GM18499 (cell line): ENCODE data around the gene ST6GAL1.
"Not testable (repeated sequence)": the region's sequence is repeated elsewhere in the genome, so short reads cannot be mapped to it uniquely, and the experiment has no call there.

Experiments used
- ATAC-seq: cut with Tn5 transposase; IDR thresholded peaks from one replicate; pipeline ENCODE4 v1.9.1; 2021; ENCODE audit warnings: moderate number of reproducible peaks; ENCODE audit not compliant: insufficient read depth, unreplicated experiment

Gene ST6GAL1

GRCh38 chr3:186990878-186991308 is 60.6 kb downstream of the ST6GAL1 start:
- ATAC-seq = no peak

- ATAC-seq = no peak
These were observed 61.1 kb downstream of the ST6GAL1 start for GRCh38 chr3:186991470-186991869.

- not testable (repeated sequence) for ATAC-seq
These were observed 61.8 kb downstream of the ST6GAL1 start for GRCh38 chr3:186992096-186992495.

- ATAC-seq = no peak
These were observed 63.0 kb downstream of the ST6GAL1 start for GRCh38 chr3:186993210-186993782.

GRCh38 chr3:186994000-186994955 is 64.0 kb downstream of the ST6GAL1 start:
- no peak for ATAC-seq

- ATAC-seq = no peak
These were observed 66.0 kb downstream of the ST6GAL1 start for GRCh38 chr3:186996356-186996755.

- ATAC-seq = no peak
These were observed 66.7 kb downstream of the ST6GAL1 start for GRCh38 chr3:186997061-186997460.

- no peak for ATAC-seq
These were observed 67.2 kb downstream of the ST6GAL1 start for GRCh38 chr3:186997473-186997939.

GRCh38 chr3:186998937-186999368 is 68.6 kb downstream of the ST6GAL1 start:
- no peak for ATAC-seq

GRCh38 chr3:187000711-187001151 is 70.4 kb downstream of the ST6GAL1 start:
- peak; percentile 55 for ATAC-seq

- no peak for ATAC-seq
These were observed 72.6 kb downstream of the ST6GAL1 start for GRCh38 chr3:187002915-187003314.

- no peak for ATAC-seq
These were observed 75.6 kb downstream of the ST6GAL1 start for GRCh38 chr3:187005827-187006481.

GRCh38 chr3:187006864-187007630 is 76.7 kb downstream of the ST6GAL1 start:
- ATAC-seq = no peak

- ATAC-seq = not testable (repeated sequence)
These were observed 80.1 kb downstream of the ST6GAL1 start for GRCh38 chr3:187010382-187010781.

- ATAC-seq = no peak
These were observed 81.6 kb downstream of the ST6GAL1 start for GRCh38 chr3:187011915-187012314.

GRCh38 chr3:187012609-187013051 is 82.3 kb downstream of the ST6GAL1 start:
- no peak for ATAC-seq

- ATAC-seq = no peak
These were observed 82.9 kb downstream of the ST6GAL1 start for GRCh38 chr3:187013159-187013716.

GRCh38 chr3:187014417-187014864 is 84.1 kb downstream of the ST6GAL1 start:
- ATAC-seq = no peak

GRCh38 chr3:187015903-187016638 is 85.7 kb downstream of the ST6GAL1 start:
- peak; percentile 38 for ATAC-seq
